CD4-positive, alpha-beta T cell (primary cell): ENCODE data around the gene ABHD1. TPM values are rescaled to one million over a fixed set of nuclear protein-coding genes. Genes with fewer than 3 reads are reported as not detected.

Experiments used
- ATAC-seq: fragments of 200-7000 bp; cut with Tn5 transposase; one replicate; pipeline ENCODE4 v1.10.0; 2022; ENCODE audit warnings: mild to moderate bottlenecking; ENCODE audit not compliant: poor library complexity
- CTCF ChIA-PET: fragments of 350-600 bp; sonication (Branson Sonifier 250); formaldehyde crosslinking; loops from one replicate; lab custom pipeline; 2021; ENCODE audit warnings: antibody characterized with exemption, inconsistent platforms; lab: Charles Lee
- POLR2A ChIA-PET: fragments of 350-600 bp; sonication (Branson Sonifier 250); formaldehyde crosslinking; loops from one replicate; lab custom pipeline; 2021; ENCODE audit warnings: antibody characterized with exemption, inconsistent platforms; lab: Charles Lee
- DNase-seq, 14 experiments: peaks; one replicate each; pipeline ENCODE4 v3.0.0-alpha.2; 2013 to 2020; ENCODE audit warnings: mixed read lengths in 2 of 14
- H3K27ac ChIP-seq, 2 donors: one replicate each; pipeline versions ENCODE4 v1.5.1 to v1.7.0; 2013; ENCODE audit warnings: low read length in 2 of 2, low read depth in 1 of 2, mild to moderate bottlenecking in 1 of 2
- H3K27me3 ChIP-seq, 2 experiments: 1 replicate in 1 of 2; 2 replicates in 1 of 2; pipeline versions ENCODE4 v1.6.1 to v1.7.0; 2013; ENCODE audit warnings: low read length in 2 of 2, control low read depth in 1 of 2, mild to moderate bottlenecking in 1 of 2, moderate library complexity in 1 of 2; ENCODE audit not compliant: insufficient read depth in 2 of 2, control insufficient read depth in 1 of 2
- H3K36me3 ChIP-seq: one replicate; pipeline ENCODE4 v1.6.1; 2013; ENCODE audit warnings: low read length, control low read depth; ENCODE audit not compliant: insufficient read depth
- H3K4me1 ChIP-seq: one replicate; pipeline ENCODE4 v1.6.1; 2013; ENCODE audit warnings: low read length, control low read depth; ENCODE audit not compliant: insufficient read depth
- H3K4me3 ChIP-seq: one replicate; pipeline ENCODE4 v1.5.1; 2013; ENCODE audit warnings: mild to moderate bottlenecking, low read length, moderate library complexity
- H3K9me3 ChIP-seq, 2 experiments: 1 replicate in 1 of 2; 2 replicates in 1 of 2; pipeline versions ENCODE4 v1.6.1 to v1.7.0; 2013; ENCODE audit warnings: low read length in 2 of 2, mild to moderate bottlenecking in 2 of 2, control low read depth in 1 of 2, moderate library complexity in 1 of 2; ENCODE audit not compliant: control insufficient read depth in 1 of 2, insufficient read depth in 1 of 2
- H3K27ac Mint-ChIP-seq: one replicate; pipeline ENCODE4 v1.8.0; 2020; ENCODE audit warnings: mixed read lengths
- H3K27me3 Mint-ChIP-seq: one replicate; pipeline ENCODE4 v1.8.0; 2021; ENCODE audit warnings: mixed read lengths
- H3K36me3 Mint-ChIP-seq: one replicate; pipeline ENCODE4 v1.8.0; 2021; ENCODE audit warnings: low read depth, mixed read lengths
- H3K4me1 Mint-ChIP-seq: one replicate; pipeline ENCODE4 v1.8.0; 2021; ENCODE audit warnings: low read depth, mixed read lengths
- H3K4me3 Mint-ChIP-seq: one replicate; pipeline ENCODE4 v1.8.0; 2020; ENCODE audit warnings: mild to moderate bottlenecking, mixed read lengths
- H3K9me3 Mint-ChIP-seq: one replicate; pipeline ENCODE4 v1.8.0; 2020; ENCODE audit warnings: mixed read lengths
- intact Hi-C, 2 experiments: fragments of 100-400 bp; cut with DNase I in 1 of 2; cut with micrococcal nuclease in 1 of 2; formaldehyde crosslinking; loops; one replicate each; pipeline versions ENCODE4 v1.15.1 to v1.9.0; 2023 to 2025; cut with DNase I, micrococcal nuclease
- total RNA-seq, 174 experiments: library from RNA in 2 of 174; stranded (reverse) in 2 of 174; gene quantifications; one replicate each; pipeline ENCODE4 v1.2.3 and lab custom pipeline; 2021 to 2026
- TF ChIP-seq, protein P1 (sequence below): fragments of 200-600 bp; IDR thresholded peaks from one replicate; pipeline ENCODE4 v1.8.0; 2022; ENCODE audit warnings: antibody characterized with exemption, mild to moderate bottlenecking

Gene ABHD1
- total RNA-seq, 2 experiments from 2014 or later = 1.0 to 1.3 TPM

DNA sequence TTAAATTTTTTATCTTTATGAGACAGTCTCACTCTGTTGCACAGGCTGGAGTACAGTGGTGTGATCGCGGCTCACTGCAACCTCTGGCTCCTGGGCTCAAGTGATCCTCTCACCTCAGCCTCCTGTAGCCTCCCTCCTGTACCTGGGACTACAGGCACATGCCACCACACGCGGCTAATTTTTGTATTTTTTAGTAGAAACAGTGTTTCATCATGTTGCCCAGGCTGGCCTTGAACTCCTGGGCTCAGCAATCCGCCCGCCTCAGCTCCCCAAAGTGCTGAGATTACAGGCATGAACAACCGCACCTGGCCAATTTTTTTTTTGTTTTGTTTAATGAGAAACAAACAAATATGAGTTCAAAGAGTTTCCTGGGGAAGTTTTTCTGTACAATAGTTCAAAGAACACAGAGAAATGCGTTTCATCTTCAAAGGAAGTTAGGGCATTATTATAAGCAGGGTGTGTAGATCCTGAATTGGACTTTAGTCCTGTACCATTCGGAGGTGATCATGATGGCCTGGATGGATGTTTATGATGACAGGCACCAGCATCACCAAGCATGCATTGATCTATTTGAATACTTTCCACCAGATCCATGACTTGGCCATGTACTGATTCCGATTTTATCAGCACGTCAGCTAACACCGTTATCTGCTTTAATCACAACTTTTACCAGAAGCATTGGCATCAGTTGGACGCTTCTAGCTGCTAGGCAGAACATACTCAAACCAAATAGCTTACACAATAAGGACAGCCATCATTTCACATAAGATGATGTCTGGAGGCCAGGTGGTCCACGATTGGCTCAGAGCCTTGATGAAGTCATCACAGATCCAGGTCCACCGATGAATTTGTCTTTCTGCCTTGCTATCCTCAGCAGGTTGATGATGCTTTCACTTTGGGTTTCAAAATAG is 54.1 kb downstream of the ABHD1 start:
- H3K4me1 ChIP-seq = no peaks in the 10 kb centered on the region
- H3K27ac Mint-ChIP-seq = no peak overlapping the region
- H3K9me3 ChIP-seq = no peaks in the 10 kb centered on the region
- H3K36me3 ChIP-seq = no peaks in the 10 kb centered on the region
- H3K4me3 ChIP-seq = no peak overlapping the region
- H3K4me3 Mint-ChIP-seq = no peak overlapping the region
- no peak for DNase-seq
- H3K27me3 ChIP-seq = peaks cover 0 to 10% of the 10 kb centered on the region in 2 experiments
- H3K36me3 Mint-ChIP-seq = no peaks in the 10 kb centered on the region
- no peak for ATAC-seq
- intact Hi-C loops = no loop called here
- no peaks in the 10 kb centered on the region for H3K4me1 Mint-ChIP-seq
- ChIA-PET CTCF (interaction anchor here (1.2 kb wide), 1 partner anchor 8 kb away, joined by 5 read pairs; no protein-coding TSS in a partner anchor), POLR2A (no interaction called here)
- TF ChIP-seq, protein P1, sequence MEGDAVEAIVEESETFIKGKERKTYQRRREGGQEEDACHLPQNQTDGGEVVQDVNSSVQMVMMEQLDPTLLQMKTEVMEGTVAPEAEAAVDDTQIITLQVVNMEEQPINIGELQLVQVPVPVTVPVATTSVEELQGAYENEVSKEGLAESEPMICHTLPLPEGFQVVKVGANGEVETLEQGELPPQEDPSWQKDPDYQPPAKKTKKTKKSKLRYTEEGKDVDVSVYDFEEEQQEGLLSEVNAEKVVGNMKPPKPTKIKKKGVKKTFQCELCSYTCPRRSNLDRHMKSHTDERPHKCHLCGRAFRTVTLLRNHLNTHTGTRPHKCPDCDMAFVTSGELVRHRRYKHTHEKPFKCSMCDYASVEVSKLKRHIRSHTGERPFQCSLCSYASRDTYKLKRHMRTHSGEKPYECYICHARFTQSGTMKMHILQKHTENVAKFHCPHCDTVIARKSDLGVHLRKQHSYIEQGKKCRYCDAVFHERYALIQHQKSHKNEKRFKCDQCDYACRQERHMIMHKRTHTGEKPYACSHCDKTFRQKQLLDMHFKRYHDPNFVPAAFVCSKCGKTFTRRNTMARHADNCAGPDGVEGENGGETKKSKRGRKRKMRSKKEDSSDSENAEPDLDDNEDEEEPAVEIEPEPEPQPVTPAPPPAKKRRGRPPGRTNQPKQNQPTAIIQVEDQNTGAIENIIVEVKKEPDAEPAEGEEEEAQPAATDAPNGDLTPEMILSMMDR = no peak
- H3K9me3 Mint-ChIP-seq = no peaks in the 10 kb centered on the region
- no peak overlapping the region for H3K27ac ChIP-seq
- H3K27me3 Mint-ChIP-seq = peaks cover 52% of the 10 kb centered on the region

DNA sequence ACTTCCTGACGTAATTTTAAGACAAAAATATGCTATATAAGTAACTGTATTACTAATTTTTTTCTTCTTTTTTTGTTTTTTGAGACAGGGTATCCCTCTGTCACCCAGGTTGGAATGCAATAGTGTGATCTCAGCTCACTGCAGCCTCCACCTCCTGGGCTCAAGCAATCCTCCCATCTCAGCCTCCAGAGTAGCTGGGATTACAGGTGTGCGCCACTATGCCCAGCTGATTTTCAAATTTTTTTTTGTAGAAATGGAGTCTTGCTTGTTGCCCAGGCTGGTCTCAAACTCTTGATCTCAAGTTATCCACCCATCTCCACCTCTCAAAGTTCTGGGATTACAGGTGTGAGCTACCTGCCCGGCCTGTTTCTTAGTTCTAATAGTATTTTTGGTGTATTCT is 54.9 kb downstream of the ABHD1 start:
- H3K27ac Mint-ChIP-seq = no peak overlapping the region
- Histone ChIP-seq H3K36me3 (no peaks in the 10 kb centered on the region), H3K4me3 (no peak overlapping the region), H3K9me3 (no peaks in the 10 kb centered on the region), H3K4me1 (no peaks in the 10 kb centered on the region), H3K27me3 (peaks cover 0 to 10% of the 10 kb centered on the region in 2 experiments), H3K27ac (no peak overlapping the region)
- no peaks in the 10 kb centered on the region for H3K9me3 Mint-ChIP-seq
- POLR2A ChIA-PET = no interaction called here
- peaks cover 57% of the 10 kb centered on the region for H3K27me3 Mint-ChIP-seq
- H3K36me3 Mint-ChIP-seq = no peaks in the 10 kb centered on the region
- CTCF ChIA-PET = interaction anchor here (1.2 kb wide), 1 partner anchor 9 kb away, joined by 5 read pairs; no protein-coding TSS in a partner anchor
- no peak for ATAC-seq
- TF ChIP-seq, protein P1 = no peak
- H3K4me1 Mint-ChIP-seq = no peaks in the 10 kb centered on the region
- H3K4me3 Mint-ChIP-seq = no peak overlapping the region
- DNase-seq = no peak
- intact Hi-C loops = no loop called here

DNA sequence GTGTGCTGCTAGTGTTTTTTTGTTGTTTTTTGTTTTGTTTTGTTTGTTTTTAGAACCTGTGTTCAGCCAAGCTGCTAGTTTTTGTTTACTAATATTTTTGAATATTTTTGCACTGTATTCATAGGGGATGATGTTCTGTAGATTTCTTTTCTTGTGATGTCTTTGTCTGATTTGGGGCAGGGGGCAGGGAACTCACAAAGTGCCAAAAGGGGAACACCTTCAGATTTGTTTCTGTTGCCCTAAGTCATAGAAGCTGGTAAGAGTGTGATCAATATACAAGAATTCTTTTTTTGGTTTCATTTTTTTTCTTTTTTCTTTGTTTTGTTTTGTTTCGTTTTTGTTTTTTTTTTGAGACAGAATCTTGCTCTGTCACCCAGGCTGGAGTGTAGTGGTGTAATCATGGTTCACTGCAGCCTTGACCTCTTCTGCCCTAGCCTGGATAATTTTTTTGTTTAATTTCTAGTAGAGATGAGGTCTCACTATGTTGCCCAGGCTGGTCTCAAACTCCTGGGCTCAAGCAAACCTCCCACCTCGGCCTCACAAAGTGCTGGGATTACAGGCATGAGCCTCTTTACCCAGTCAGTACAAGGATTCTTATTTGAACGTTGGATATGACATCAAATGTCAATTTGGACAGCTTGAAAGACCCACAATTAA is 55.9 kb downstream of the ABHD1 start:
- H3K4me1 Mint-ChIP-seq = no peaks in the 10 kb centered on the region
- TF ChIP-seq, protein P1 = no peak
- H3K4me3 Mint-ChIP-seq = no peak overlapping the region
- ChIA-PET POLR2A (no interaction called here), CTCF (no interaction called here)
- H3K27ac Mint-ChIP-seq = no peak overlapping the region
- DNase-seq = no peak
- Histone ChIP-seq H3K9me3 (no peaks in the 10 kb centered on the region), H3K27me3 (peaks cover 0 to 10% of the 10 kb centered on the region in 2 experiments), H3K4me3 (no peak overlapping the region), H3K4me1 (no peaks in the 10 kb centered on the region), H3K36me3 (no peaks in the 10 kb centered on the region), H3K27ac (no peak overlapping the region)
- peaks cover 60% of the 10 kb centered on the region for H3K27me3 Mint-ChIP-seq
- intact Hi-C loops = no loop called here
- ATAC-seq = no peak
- no peaks in the 10 kb centered on the region for H3K36me3 Mint-ChIP-seq
- H3K9me3 Mint-ChIP-seq = no peaks in the 10 kb centered on the region

Other genes with a start within 250 kb of the ABHD1 start
- gene MAPRE3, start 153.2 kb upstream of the ABHD1 start, total RNA-seq = 1 to 10 TPM; 3.4 to 4.5 TPM
- 10 to 100 TPM; 22.0 to 24.6 TPM for gene TMEM214, start 90.8 kb upstream of the ABHD1 start, total RNA-seq
- gene AGBL5, start 72.1 kb upstream of the ABHD1 start, total RNA-seq = 10 to 100 TPM; 10.8 to 11.6 TPM
- 100 to 1,000 TPM; 232 to 254 TPM for gene OST4, start 52.2 kb upstream of the ABHD1 start, total RNA-seq
- gene EMILIN1, start 45.2 kb upstream of the ABHD1 start, total RNA-seq = under 1 TPM; 0.14 to 0.25 TPM
- gene KHK, start 37.0 kb upstream of the ABHD1 start, total RNA-seq = 1 to 10 TPM; 4.7 TPM
- gene CGREF1, start 4.7 kb upstream of the ABHD1 start, total RNA-seq = not detected
- gene PREB, start 10.8 kb downstream of the ABHD1 start, total RNA-seq = 10 to 100 TPM; 12.3 to 12.6 TPM
- not detected for gene PRR30, start 15.6 kb downstream of the ABHD1 start, total RNA-seq
- gene TCF23, start 25.2 kb downstream of the ABHD1 start, total RNA-seq = not detected
- 10 to 100 TPM; 79.1 to 82.5 TPM for gene ATRAID, start 88.2 kb downstream of the ABHD1 start, total RNA-seq
- 100 to 1,000 TPM; 196 to 207 TPM for gene SLC5A6, start 88.5 kb downstream of the ABHD1 start, total RNA-seq
- 10 to 100 TPM; 20.0 to 20.3 TPM for gene CAD, start 93.6 kb downstream of the ABHD1 start, total RNA-seq
- gene SLC30A3, start 139.2 kb downstream of the ABHD1 start, total RNA-seq = not detected
- not detected for gene DNAJC5G, start 151.6 kb downstream of the ABHD1 start, total RNA-seq
- gene TRIM54, start 158.6 kb downstream of the ABHD1 start, total RNA-seq = not detected
- gene UCN, start 184.6 kb downstream of the ABHD1 start, total RNA-seq = 1 to 10 TPM; 1.8 to 2.3 TPM
- gene MPV17, start 199.3 kb downstream of the ABHD1 start, total RNA-seq = 10 to 100 TPM; 29.3 to 31.0 TPM
- gene GTF3C2, start 232.9 kb downstream of the ABHD1 start, total RNA-seq = 10 to 100 TPM; 54.6 to 56.8 TPM
- 10 to 100 TPM; 33.2 to 34.0 TPM for gene EIF2B4, start 246.5 kb downstream of the ABHD1 start, total RNA-seq
- 10 to 100 TPM; 66.3 to 67.9 TPM for gene SNX17, start 246.8 kb downstream of the ABHD1 start, total RNA-seq